GM21367 (cell line): ENCODE results near the gene ZNF366.

Experiments
- ATAC-seq: cut with Tn5 transposase; IDR thresholded peaks from one replicate; pipeline ENCODE4 v1.9.1; 2021; ENCODE audit not compliant: unreplicated experiment

ZNF366 gene

DNA sequence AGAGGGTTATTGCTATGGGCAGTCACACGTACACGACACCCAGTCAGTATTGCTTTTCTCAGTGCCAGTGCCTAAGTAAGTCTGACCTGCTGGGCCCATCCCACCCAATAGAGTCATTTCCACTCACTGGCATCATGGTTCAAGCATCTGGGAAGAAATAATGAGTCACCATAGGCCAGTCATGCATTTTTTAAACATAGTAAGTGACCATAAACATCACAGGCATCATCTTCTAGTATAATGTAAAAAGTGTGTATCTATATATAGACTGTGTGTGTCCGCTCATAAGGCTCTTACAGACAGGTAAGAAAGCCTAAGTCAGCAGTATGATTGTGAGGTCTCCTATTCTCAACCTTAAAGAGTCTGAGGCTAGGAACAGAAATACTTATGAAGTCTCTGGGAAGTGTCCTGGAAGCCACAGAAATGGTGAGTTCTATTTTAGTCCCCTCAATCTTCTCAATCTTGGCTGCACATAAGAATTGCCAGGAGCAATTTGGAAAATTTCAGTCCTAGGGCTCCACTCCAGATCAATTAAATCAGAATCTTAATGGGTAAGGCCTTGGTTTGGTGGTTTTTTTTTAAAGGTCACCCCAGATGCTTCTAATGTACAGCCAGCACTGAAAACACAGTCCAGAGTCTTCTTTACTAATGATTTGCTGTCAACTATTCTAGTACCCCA is 65.2 kb downstream of the ZNF366 start:
- no peak for ATAC-seq

DNA sequence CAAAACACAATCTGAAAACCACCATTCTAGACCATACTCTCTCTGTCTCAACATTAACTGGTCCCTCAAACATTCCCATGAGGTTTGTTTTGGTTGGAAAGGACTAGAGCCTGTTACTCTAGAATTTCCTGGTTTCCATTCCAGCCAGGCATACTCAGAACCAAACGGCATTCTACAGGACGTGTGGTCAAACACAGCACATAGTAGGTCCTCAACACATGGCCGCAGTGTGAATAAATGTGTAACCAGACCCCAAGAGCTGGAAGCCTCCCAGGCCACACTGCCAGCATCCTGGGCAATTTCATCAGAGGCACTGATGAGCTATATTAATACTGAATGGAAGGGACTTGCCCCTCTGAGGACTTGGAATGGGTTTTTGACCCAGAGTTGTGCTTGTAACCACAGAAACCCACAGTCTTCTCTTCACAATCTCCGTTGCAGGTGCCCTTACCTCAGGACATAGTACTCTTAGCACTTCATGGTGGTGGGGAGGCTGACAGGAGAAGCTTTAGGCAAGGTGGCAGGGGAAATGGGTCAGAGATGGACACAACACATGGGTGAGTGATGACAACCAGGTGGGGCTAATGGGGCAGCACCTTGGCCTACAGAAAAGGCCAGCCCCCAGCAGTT is 66.0 kb downstream of the ZNF366 start:
- ATAC-seq = no peak

DNA sequence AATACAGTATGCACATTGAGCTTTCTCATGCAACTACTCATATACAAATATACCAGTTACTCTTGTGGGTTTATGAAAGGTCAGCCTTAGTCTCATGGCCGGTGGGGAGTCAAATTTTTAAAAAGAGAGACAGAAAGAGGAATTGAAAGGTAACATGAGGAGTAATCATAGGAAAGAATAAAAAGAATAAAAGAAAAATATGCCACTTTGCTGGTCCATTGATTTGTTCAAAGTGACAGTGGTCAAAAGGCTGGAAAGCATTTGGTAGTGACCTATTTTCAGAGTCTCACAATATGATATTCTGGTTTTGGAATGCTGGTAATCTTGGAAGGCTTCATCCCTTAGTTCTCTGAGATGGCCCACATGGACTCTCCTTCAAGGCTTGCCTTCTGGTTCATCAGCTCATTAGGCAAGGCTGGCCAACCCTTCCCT is 67.0 kb downstream of the ZNF366 start:
- ATAC-seq = no peak

DNA sequence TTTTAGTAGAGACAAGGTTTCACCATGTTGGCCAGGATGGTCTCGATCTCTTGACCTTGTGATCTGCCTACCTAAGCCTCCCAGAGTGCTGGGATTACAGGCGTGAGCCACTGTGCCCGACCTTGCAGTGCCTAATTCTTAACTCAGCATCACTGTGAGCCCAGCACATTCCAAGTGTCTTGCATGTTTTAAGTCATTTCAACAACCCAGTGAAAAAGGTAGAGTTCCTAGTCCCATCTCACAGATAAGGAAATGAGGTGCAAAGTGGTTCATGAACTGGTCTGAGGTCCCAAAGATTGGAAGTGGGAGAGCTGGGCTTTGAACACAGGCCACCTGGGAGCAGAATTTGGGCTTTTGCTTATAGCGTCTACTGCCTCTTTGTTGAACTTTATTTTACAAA is 68.0 kb downstream of the ZNF366 start:
- no peak for ATAC-seq

DNA sequence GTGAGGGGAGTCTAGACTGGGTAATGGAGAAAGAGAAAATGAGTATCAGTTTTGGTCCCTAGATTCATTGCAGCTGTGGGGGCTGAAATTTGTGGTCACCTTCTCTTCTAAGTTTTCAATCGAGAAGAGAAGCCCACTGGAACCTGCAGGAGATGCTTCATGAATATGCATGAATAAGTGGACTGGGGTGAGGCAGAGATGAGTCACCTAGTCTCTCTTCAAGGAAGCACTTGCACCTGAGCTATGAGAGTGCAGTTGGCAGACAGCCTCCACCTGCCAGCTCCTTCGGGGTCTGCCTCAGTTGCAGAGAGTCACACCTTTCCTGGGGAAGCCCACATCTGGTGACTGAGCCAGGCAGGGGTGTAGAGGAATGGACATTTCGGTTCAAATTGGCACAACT is 69.1 kb downstream of the ZNF366 start:
- ATAC-seq = no peak

DNA sequence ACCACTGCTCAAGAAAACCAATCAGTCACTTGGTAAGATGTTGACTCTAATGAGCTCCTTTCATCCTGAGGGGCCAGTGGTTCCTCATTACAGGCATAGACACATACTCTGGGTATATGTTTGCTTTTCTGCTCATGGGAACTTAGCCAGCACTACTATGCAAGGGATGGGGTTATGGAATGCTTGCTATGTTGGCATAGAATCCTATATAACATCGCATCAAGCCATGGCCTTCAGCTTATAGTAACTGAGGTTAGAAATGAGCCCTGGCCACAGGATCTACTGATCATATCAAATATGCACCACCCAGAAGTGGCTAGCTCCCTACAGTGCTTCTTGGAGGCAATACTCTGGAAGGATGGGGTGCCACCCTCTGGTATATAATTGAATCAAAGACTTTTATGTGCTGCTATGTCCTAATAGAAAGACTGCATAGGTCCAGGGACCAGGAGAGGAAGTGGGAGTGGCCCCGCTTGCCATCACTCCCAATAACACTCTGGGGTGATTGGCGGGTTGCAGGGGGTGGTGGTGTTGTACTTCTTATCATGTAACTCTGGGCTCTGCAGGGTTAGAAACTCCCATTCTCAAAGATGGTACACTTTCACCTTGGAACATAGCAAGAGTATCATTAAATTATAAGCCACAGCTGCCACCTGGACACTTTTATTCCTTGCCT is 70.3 kb downstream of the ZNF366 start:
- ATAC-seq = no peak

DNA sequence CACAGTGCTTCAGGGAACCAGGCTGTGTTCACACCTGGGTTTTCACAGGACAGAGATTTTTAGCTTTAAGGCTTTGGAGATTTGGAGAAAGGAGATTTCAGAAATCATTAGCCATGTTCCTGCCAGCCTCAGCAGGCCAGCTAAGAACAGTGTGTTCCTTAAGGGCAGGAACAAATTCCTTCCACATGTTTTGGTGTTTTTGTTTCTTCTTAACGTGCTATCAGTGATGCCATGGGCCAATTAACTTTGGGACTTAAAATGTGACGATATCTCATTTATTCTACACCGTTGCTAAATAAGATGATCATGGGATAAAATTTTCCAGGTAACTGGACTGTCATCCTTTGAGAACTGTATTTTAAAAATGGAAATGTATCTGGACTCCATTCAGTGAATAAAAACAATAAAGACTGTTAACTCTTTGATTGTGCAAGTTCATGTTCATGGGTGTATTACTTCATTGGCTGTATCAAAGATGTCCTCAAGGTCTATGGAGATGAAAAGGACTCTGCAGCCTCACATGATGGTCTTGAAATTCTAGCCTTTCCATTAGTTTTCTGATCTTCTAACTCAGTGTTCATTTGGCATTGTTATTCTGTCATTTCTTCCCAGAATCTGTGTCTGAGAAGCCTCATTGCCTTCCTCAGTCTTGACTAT is 72.3 kb downstream of the ZNF366 start:
- ATAC-seq = no peak

DNA sequence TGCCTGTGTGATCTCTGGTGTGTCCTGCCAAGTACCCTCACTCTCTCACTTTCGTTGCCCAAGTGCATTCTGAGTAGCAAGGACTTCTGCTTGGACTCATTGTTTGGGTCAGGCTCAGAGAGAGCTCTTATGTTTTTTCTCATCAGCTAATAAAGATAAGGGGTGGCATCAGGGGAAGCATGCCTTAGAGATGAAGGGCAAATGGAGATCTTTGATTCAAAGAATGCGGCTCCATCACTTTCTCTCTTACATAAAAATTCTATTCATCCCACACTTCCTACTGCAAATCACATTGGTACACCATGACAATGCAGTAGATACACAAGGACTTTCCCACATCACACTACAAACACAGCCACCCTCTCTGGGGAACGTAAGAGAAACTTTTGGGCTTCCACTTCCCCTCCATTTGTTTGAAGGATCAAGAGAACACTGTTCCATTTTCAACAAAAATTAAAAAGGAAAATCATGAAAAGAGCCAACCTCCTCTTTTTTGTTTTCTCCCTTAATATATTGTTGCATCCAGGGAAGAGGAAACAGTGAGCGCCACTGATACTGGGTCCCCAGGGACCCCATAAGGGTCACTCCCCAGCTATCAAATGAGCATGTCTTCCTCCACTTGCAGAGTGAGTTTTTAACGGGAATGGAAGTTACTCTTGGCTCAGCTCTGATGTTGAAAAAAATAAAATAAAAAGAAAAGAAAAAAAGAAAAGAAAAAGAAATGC is 73.0 kb downstream of the ZNF366 start:
- no peak for ATAC-seq

DNA sequence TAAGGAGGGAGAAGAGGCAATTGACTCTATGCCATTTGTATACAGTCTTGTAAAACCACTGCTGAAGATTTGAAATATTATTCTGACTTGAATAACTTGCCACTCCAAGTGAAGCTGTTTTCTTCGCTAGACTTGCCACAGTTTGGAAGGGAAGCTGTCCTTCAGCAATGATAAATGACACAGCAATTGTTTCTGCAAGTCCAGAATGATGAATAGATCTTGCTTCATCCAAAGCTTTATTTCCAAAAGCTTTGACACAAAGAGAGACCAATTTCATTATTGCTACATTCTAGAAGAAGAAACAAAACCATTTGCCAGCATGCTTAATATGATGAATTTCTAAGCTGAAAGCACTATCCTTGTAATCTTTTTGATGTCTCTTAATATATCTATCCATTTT is 73.7 kb downstream of the ZNF366 start:
- ATAC-seq = no peak

DNA sequence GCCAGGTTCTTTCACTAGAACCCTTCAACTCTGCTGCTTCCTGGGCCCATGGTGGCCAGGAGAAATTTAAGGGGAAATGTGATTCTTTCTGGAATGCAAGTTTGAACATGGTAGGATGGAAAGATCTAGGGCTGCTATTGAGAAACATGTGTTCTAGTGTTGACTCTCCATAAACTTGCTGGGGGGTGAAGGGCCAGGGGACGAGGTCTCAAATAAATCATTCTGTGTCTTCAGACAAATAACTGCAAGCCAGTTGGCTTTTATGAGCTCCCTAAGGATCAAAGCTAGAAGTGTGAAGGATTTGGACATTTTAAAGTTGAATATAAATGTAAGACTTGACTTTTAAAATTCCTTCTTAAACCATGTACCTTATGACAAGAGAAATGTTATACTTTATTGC is 78.5 kb downstream of the ZNF366 start:
- no peak for ATAC-seq

DNA sequence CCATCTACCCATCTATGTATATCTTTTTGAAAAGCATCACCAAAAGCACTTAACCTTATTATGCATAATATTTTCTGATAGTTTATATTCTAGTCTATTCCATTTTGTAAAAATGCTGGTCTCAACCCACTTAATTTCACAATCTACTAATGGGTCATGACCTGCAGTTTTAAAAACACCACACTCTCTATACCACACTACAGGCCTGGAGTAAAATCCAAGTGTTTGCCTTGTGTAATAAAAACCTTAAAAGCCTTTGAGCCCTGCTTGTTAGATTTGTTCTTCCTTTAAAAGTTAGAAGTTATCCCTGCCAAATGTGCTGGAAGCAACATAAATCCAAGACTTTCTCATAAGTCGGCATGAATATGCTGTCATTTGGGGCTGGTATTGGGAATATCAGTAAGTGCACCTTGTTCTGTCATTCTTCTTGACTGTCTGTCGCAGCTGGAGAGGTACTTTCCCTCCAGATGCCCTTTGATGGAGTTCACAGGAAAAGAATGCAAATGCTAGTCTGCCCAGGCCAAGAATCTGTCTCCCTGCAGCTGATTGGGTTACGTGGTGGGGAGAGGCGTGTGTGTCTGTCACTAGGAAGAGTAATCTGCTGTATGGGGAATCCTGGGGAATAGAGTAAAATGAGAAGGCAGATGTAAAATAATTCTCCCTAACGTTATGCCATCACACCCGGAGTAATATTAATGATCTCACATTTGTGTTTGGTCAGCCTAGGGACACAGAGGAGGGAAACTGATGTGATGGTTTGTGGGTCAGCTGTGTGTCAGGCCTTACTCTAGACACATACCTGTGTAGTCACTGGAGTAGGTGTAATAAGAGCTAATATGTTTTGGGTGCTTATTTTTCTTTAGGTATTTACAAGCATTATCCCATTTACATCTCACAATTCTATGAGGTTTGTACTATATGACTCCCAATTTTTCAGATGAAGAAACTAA is 79.4 kb downstream of the ZNF366 start:
- no peak for ATAC-seq

DNA sequence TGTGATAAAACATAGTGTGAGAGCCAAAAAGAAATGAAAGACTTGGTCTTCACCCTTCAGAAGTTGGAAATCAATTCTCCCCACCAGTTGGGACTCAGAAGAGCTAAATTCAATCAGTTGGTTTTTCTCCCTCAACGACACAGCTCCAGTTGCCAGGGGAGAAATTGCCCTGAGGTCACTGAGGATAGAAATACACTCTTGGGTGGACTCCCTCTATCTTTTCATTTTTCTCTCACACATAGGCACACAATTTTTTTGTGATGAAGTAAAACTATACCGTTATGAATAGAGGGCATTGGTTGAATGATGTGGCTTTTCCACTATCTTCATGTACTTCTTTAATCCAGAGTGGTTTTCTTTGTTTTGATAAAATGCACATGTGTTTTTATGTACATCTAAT is 80.2 kb downstream of the ZNF366 start:
- no peak for ATAC-seq

DNA sequence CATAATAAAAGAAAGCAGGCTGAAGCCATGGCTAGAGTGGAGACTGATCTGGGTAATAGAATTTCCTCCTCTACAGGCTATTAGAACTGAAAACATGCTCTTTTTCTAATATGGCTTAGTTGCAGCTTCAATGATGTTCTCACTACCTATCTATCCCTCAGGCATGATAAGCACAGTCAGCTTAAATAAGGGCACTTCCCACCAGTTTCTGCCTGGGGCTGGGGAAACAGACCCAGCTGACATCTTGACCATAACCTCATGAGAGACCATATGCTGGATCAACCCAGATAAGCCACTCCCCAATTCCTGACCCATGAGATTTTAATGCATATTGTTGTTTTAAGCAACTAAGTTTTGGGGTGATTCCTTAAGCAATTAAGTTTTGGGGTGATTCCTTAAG is 81.2 kb downstream of the ZNF366 start:
- no peak for ATAC-seq

DNA sequence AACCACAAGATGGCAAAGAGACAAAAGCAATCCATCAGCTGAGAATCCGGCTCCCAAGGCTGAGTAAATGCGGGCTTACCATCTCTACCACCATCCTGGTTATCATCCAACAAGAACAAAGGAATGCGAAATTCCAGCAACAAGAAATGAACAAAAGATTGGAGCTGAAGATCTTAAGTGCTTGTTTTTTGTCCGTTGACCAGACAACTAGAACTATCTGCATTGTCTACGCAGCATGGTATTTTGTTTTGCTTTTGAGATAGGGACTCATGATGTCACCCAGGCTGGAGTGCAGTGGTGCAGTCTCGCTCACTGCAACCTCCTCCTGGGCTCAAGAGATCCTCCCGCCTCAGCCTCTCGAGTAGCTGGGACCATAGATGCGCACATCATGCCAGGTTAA is 88.9 kb downstream of the ZNF366 start:
- ATAC-seq = no peak

DNA sequence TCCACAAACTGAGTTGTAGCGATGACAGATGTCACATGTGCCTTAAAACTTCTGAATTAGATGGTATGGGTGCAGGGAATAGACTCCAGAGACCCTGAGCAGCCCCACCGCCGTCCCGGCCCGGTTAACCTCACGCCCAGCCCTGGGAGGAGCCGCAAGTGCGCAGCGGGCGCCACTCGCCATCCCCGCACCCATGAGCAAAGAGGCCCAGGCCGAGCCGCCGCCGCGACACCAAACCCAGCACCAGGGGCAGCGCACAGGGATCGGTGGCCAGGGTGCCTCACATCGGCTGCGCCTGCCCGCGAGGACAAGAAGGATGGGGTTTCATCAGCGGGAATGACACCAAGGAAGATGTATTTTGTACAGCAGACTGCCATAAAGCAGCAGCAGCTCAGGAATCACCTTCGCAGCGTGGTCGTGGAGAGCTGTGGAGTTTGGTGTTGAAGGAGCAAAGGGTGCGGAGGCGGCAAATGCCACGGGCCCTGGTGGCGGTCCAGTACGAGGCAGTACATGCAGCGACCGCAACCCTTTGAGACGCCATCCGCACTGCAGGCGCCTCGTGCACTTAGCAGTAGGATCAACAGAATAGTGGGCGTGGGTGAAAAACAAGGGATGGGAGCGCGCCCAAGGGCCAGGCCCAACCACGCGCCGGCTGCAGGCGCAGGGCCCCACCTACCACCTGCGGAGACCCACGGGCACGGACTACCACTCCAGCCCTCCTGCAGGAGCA is 89.7 kb downstream of the ZNF366 start:
- ATAC-seq = no peak

DNA sequence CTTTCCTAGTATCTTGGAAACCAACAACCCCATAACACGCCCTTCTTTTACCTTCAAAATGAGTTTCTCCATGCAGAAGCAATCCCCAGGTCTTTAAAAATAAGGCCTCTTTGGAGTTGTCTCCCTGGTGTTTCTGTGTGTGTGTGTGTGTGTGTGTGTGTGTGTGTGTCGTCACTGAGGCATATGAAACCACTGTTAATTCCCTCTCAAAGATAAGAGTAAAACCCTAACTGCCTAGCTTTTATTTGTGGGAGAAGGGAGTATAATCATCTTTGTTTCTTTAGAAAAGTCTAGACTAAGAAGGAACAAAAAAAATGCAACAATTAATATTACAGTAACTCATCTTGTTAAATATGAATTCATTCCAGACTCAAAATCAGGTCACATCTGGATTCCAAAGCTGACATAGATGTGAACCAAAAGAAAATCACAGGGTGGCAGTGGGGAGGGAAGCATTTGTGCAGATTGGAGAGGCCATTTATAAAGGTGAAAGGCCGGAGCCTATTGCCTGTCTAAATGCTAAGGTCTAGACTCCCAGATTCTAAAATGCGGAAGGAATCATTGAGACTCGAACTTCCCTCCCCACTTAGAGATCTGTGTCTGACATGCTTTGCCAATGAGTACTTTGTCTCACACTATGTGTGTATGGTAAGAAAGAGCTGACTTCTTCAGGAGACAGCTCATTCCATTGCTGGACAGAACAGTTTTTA is 91.4 kb downstream of the ZNF366 start:
- no peak for ATAC-seq

DNA sequence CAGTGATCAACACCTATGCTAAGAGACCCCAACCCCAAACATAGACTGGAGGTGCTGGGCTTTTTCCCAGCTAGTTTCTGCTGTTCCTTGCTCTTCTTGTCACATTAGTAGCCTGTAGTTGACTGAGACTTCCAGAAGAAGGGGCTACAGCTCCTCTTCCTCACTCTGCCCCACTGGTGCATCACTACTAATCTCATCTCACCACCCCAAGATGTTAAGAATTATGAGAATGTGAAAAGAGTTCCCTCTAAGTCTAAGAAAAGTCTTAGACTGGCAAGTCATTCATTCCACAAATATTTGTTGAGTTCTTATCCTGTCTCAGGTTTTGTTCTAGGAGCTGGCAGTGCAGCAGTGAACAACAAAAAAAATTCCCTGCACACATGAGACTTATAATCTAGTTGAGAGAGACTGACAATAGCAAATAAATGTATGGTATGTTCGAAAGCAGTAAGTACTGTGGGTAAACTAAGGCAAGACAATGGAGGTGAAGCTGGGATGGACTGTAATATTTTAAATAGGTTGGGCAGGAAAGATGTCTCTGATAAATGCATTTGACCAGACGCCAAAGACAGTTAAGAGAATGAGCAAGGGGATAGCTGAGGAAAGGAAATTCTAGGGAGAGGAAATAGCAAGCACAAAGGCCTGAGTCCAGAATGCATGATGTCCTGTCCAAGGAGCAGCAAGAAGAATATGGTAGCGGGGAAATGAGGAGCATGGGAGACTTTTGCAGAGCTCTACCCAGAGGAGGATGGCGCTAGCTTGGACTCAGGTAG is 94.7 kb downstream of the ZNF366 start:
- no peak for ATAC-seq

DNA sequence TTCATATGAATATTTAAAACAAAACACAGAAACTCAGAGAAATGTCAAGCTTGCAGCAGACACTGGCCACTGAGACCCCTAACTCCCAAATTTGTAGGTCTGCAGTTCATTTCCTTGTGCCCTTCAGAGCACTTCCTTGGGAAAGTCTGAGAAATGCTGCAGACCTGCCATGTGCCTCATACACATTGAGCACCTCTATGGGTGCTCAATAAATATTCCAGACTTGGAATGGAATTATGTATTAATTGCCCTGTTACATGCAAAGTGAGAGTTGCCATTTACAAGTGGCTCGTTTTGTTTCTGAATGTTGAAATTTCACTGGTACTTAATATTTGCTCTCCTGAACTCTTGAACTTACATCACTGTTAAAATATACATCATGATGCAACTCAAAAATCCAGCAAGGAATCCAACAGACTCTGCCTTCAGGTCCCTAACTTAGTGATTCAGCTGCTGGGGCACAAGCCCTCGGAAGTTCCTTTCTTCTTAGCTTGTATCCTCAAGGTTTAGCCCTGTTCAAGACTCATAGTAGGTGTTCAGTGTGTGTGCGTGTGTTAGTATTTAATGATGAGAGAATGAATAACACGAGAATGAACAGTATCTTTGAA is 96.4 kb downstream of the ZNF366 start:
- no peak for ATAC-seq
